H1 (cell line): ENCODE results near the gene MS4A6A.

Source experiments
- NANOG ChIP-seq: IDR thresholded peaks from 2 replicates; pipeline ENCODE4 v1.6.1; 2011; ENCODE audit warnings: low read length, low read depth, mild to moderate bottlenecking, inconsistent platforms; ENCODE audit not compliant: insufficient read depth, poor library complexity, severe bottlenecking
- POLR2A ChIP-seq, 2 experiments: IDR thresholded peaks; 1 replicate in 1 of 2; 2 replicates in 1 of 2; pipeline ENCODE4 v1.6.1; 2011; ENCODE audit warnings: low read depth in 2 of 2, low read length in 2 of 2, mild to moderate bottlenecking in 2 of 2; ENCODE audit errors: control extremely low read depth in 1 of 2
- POLR2AphosphoS5 ChIP-seq: IDR thresholded peaks from 2 replicates; pipeline ENCODE4 v1.6.1; 2011; ENCODE audit warnings: low read depth, low read length
- SIN3A ChIP-seq, 2 experiments: IDR thresholded peaks in 1 of 2; conservative IDR thresholded peaks in 1 of 2; 2 replicates each; pipeline ENCODE4 v1.6.1; 2011 to 2012; ENCODE audit warnings: low read length in 2 of 2, improper control_type of control experiment in 1 of 2, low read depth in 1 of 2, mild to moderate bottlenecking in 1 of 2
- TF ChIP-seq, protein P1 (sequence below): IDR thresholded peaks from 2 replicates; pipeline ENCODE4 v1.6.1; 2011; ENCODE audit warnings: low read length, improper control_type of control experiment
- TF ChIP-seq, protein P2 (sequence below), 3 experiments: IDR thresholded peaks; 1 replicate in 2 of 3; 2 replicates in 1 of 3; pipeline versions ENCODE4 v1.5.1 to v1.6.1; 2011; ENCODE audit warnings: low read length in 3 of 3, mild to moderate bottlenecking in 3 of 3, inconsistent platforms in 2 of 3, low read depth in 1 of 3, moderate library complexity in 1 of 3; ENCODE audit not compliant: insufficient read depth in 1 of 3; ENCODE audit errors: control extremely low read depth in 1 of 3

DNA sequence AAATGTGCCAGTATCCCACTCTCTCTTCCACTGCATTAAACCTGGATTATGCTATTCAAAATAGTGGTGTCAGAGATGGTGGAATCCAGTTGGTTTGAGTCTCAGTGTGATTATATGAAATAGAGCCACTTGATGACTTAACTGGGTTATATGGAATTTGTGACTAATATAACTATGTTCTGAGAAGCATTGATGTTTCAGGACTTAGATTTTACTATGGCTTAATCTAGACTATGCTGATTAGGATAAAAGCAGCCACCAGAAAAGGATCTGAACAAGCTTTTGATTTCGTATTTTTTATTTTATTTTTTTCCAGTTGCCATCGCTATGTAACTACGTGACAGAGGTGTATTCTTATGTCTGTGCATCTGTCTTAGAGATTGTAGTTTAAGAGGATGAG, 39.1 kb downstream of the MS4A6A start:
- no peak for TF ChIP-seq POLR2A (IDR thresholded peaks at IDR 0.05; ENCODE audit: control extremely low read depth in 1 of 2, low read depth in 2 of 2, low read length in 2 of 2)
- TF ChIP-seq, protein P1, sequence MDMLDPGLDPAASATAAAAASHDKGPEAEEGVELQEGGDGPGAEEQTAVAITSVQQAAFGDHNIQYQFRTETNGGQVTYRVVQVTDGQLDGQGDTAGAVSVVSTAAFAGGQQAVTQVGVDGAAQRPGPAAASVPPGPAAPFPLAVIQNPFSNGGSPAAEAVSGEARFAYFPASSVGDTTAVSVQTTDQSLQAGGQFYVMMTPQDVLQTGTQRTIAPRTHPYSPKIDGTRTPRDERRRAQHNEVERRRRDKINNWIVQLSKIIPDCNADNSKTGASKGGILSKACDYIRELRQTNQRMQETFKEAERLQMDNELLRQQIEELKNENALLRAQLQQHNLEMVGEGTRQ: no peak
- no peak for TF ChIP-seq POLR2AphosphoS5
- TF ChIP-seq, protein P2, sequence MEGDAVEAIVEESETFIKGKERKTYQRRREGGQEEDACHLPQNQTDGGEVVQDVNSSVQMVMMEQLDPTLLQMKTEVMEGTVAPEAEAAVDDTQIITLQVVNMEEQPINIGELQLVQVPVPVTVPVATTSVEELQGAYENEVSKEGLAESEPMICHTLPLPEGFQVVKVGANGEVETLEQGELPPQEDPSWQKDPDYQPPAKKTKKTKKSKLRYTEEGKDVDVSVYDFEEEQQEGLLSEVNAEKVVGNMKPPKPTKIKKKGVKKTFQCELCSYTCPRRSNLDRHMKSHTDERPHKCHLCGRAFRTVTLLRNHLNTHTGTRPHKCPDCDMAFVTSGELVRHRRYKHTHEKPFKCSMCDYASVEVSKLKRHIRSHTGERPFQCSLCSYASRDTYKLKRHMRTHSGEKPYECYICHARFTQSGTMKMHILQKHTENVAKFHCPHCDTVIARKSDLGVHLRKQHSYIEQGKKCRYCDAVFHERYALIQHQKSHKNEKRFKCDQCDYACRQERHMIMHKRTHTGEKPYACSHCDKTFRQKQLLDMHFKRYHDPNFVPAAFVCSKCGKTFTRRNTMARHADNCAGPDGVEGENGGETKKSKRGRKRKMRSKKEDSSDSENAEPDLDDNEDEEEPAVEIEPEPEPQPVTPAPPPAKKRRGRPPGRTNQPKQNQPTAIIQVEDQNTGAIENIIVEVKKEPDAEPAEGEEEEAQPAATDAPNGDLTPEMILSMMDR (IDR thresholded peaks at IDR 0.05; ENCODE audit: control extremely low read depth in 1 of 3, insufficient read depth in 1 of 3, low read depth in 1 of 3, low read length in 3 of 3): no peak
- TF ChIP-seq NANOG: no peak
- no peak for TF ChIP-seq SIN3A (conservative IDR thresholded peaks at IDR 0.05 in 1 of 2, IDR thresholded peaks at IDR 0.05 in 1 of 2; ENCODE audit: low read depth in 1 of 2, low read length in 2 of 2)
